ENCODE results near the gene DDX10.

- TF ChIP-seq CTCF (conservative IDR thresholded peaks at IDR 0.05; ENCODE audit: low read depth in 2 of 2) (no peak), JUNB (IDR thresholded peaks at IDR 0.05; ENCODE audit: unreplicated experiment) (no peak), EZH2phosphoT487 (IDR thresholded peaks at IDR 0.05; ENCODE audit: unreplicated experiment) (no peak), ETS1 (IDR thresholded peaks at IDR 0.05) (no peak), EZH2 (IDR thresholded peaks at IDR 0.05; ENCODE audit: low read depth, unreplicated experiment) (no peak), POLR2AphosphoS5 (IDR thresholded peaks at IDR 0.05; ENCODE audit: low read depth) (no peak), ZNF331 (CRISPR knock-in tag; IDR thresholded peaks at IDR 0.05; ENCODE audit: low read depth) (no peak), REST (IDR thresholded peaks at IDR 0.05; ENCODE audit: unreplicated experiment) (no peak)
Observed at GRCh38 chr11:108863528-108863927, 198.7 kb downstream of the DDX10 start.
